Measurements from ENCODE around the gene EXOC1L.

Gene EXOC1L

DNA sequence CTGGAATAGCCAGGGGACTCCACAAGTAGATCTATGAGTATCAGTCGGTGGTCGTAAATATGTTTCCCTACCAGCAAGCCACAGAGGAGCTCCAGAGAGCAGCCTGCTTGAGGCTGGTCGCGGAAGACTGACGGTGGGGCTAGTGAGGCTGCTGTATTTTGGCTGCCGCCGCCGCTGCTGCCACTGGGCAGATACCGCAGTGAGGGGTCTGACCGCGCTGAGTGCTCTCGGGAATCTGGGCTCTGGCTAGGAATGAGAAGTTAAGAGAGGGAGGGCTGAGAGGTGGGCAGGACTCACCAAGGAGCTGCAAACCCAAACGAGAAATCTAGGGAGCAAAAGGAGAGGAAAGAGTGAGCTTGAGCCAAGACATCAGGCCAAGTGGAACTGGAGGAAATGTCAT lies at the start of gene EXOC1L:
EXOC1L (plus strand) TSS at position 157 of the 400 bp plus-strand sequence; CDS start at position 394, 237 bp downstream.
- DNase-seq (ENCODE audit: low spot score), result no peak

- DNase-seq (ENCODE audit: low spot score), result no peak
Observed at GRCh38 chr4:55770662-55771061, 48.9 kb upstream of the EXOC1L start.

DNA sequence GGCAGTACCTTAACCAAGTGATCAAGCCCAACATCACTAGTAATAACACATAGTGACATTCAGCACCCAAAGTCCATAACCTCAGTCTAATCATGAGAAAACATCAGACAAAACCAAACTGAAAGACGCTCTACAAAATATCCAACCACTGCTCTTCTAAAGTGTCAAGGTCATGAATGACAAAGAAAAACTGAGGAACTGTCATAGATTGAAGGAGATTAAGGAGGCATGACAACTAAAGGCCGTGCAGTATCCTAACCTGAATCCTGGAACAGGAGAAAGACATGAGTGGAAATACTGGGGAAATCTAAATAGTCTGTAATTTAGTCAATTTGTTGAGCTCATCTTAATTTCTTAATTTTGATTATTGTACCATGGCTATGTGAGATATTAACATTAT lies 38.2 kb upstream of the EXOC1L start:
- DNase-seq (ENCODE audit: low spot score), result no peak

DNA sequence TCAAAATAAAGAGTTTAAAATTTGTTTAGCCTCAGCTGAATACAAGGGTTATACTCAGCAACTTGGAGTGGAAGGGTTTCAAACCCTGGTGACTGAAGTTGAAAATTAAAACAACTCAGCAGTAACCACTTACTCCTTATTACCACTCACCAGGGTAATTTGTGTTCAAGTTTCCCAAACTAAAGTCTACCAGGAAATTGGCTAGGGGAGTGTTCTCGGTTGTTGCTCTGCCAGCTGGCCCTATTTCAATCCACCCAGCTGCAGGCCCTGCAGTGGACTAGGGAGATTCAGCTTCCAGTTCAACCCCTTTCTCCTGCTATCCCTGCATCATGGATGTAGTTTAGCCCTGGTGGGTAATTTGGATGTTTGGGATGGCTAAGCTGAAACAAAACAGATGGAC lies 37.8 kb upstream of the EXOC1L start:
- DNase-seq (ENCODE audit: low spot score), result no peak

GRCh38 chr4:55783584-55783983 lies 36.0 kb upstream of the EXOC1L start:
- no peak for DNase-seq (ENCODE audit: low spot score)

GRCh38 chr4:55784747-55785146 lies 34.8 kb upstream of the EXOC1L start:
- DNase-seq (ENCODE audit: low spot score), result no peak

DNA sequence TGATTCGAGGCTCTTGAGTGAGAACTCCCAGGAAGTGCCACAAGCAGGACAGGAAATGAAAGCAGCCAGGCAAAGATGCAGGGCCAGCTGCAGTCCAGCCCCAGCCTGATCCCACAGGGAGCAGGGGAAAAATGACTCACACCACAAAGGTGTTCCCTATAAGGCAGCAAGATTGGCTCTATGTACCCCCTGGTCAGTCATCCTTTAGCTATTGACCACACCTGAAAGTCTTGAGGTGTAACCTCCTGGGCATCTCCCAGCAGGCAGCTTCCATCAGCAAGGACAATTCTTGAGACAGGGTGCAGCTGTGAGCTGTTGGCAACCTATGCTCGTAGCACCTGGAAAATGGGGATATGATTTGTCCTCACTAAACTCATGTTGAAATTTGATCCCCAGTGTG lies 27.9 kb upstream of the EXOC1L start:
- DNase-seq (ENCODE audit: low spot score), result no peak

DNA sequence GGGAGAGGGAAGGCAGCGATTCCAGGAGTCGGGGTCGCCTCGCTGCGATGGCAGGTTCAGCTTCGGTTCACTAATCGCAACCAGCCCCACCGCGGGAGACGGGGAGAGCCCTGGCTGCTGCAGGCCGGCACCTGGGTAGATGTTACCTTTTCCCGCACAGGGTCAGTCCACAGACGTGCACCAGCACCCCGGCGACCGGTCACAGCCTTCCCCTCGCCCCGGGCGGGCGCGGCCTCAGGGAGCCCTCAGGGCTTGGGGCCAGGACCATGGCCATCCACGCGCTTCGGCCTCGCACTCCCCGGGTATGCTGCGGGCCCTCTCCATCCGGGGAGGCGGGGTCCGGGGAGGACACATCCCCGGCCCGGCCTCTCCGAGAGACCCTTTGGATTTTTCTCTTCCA lies 26.1 kb upstream of the EXOC1L start:
- no peak for DNase-seq (ENCODE audit: low spot score)

DNA sequence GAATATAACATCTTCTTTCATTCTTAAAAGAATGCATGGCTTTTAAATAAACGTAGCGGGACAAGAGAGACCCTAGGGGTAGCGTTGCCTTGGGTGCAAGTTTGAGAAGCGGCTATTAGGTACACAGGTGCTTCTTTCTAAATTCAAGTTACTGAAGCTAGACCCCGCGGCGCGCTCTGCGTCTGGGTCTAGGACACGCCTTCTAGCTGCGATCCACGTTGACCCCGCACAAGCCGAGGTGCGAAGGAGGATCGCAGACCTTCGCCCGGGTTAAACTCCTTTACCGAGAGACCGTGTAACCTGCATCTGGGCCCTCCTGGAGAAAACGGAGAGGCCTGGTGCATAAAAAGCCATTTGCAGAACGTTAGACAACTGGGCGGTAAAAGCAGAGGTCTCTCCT lies 25.5 kb upstream of the EXOC1L start:
- no peak for DNase-seq (ENCODE audit: low spot score)

DNA sequence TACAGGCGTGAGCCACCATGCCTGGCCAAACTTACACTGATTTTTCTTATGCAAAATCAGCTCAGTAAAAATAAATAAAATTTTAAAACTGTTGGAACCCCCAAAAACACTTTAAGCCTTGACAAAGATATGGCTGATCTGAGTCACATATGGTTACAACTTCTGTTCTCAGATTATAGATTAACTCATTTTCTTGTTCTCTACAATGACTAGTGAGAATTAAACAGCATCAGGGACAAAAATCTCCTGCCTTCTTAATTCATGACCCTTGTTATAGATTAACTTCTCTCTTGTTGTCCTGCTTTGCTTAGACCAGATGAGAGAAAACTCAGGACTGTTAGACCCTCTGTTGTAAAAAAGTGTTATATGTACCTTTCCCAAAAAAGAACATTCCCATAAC lies 24.2 kb upstream of the EXOC1L start:
- no peak for DNase-seq (ENCODE audit: low spot score)

GRCh38 chr4:55801498-55801897 lies 18.1 kb upstream of the EXOC1L start:
- DNase-seq (ENCODE audit: low spot score), result no peak

GRCh38 chr4:55807556-55807955 lies 12.0 kb upstream of the EXOC1L start:
- DNase-seq (ENCODE audit: low spot score), result no peak

GRCh38 chr4:55808186-55808585 lies 11.4 kb upstream of the EXOC1L start:
- no peak for DNase-seq (ENCODE audit: low spot score)

GRCh38 chr4:55808632-55809031 lies 11.0 kb upstream of the EXOC1L start:
- DNase-seq (ENCODE audit: low spot score), result no peak

DNA sequence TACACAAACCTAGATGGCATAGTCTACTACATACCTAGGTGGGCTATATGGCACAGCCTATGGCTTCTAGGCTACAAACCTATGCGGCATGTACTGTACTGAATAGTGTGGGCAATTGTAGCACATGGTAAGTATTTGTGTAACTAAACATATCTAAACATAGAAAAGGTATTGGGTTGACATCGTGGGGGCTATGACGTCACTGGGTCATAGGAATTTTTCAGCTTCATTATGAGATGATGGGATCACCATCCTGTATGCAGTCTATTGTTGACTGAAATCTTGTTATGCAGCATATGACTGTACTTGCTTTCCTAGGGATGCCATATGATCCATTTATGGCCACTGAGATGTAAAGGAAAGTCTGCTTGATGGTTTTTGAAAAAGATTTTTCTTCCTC lies 1.9 kb upstream of the EXOC1L start:
- no peak for DNase-seq (ENCODE audit: low spot score)

DNA sequence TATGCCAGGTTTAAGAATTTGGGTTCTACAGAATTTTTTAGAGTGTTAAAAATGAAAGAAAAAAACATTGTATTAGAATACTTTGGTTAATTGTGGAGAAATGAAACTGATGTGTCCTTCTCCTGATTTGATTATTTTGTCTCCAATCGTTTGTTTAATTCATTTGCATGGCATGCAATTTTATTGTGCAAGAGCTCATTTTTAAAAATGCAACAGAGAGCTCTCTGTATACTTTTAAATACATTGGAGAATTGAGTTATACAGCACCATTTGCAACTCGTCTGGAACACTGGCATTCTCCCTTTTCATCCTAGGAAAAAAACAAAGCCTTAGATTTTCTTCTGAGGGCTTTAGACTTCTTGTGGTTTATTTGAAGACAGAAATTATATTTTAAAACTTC lies 689 bp downstream of the EXOC1L start:
- DNase-seq (ENCODE audit: low spot score), result no peak

GRCh38 chr4:55822329-55822728 lies 2.7 kb downstream of the EXOC1L start:
- DNase-seq (ENCODE audit: low spot score), result no peak

DNA sequence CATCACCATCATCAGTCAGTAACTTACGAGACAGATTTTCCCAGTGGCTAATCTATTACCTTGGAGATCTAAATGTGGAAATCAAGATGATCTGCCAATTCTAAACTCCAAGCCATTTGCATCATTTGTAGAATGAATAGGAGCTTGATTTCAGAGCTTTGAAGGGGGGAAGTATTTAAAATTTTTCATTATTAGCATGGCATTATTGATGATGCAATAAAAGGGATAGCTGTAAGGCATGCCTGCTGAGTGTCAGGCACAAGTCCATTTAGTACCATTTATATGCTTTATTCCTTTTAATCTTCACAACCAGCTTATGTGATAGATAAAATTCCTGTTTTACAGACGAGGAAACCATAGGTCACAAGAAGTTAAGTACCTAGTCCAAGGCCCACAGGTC lies 5.3 kb downstream of the EXOC1L start:
- DNase-seq (ENCODE audit: low spot score), result no peak

DNA sequence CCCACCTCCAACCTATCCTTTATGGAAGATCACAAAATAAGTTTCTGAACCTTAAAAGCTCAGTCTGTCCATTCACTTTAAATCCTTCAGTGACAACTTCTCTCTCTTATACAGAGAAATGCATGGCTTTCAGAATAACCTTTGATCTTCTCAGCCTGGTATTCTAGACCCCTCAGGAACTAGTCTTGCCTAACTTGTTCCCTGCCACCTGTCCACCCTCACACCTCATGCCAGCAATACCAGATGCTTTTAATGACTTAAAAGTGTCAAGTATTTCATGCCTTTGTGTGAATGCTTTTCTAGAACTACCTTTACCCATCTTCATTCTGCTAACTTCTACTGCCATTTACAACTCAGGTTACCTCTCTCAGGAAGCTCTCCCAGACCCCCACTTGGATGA lies 7.4 kb downstream of the EXOC1L start:
- no peak for DNase-seq (ENCODE audit: low spot score)

GRCh38 chr4:55827582-55827981 lies 8.0 kb downstream of the EXOC1L start:
- DNase-seq (ENCODE audit: low spot score), result no peak

DNA sequence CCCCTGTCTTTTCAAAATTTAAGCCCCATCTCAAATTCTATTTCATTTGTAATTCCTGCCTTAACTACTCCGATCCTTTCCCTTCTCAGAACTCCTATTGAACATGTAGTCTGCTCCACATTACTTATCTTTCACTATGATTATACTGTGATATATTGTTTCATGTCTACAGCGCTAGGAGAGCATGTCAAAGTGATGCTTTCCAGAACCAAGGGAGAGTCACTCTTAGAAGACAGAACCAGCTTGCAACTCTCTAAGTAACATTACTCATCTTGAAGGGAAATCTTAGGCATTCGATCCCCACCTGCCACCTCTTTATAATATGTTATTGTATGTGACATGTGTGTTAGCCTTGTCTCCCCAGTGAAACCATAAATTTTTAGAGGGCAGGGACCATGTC lies 10.5 kb downstream of the EXOC1L start:
- no peak for DNase-seq (ENCODE audit: low spot score)

DNA sequence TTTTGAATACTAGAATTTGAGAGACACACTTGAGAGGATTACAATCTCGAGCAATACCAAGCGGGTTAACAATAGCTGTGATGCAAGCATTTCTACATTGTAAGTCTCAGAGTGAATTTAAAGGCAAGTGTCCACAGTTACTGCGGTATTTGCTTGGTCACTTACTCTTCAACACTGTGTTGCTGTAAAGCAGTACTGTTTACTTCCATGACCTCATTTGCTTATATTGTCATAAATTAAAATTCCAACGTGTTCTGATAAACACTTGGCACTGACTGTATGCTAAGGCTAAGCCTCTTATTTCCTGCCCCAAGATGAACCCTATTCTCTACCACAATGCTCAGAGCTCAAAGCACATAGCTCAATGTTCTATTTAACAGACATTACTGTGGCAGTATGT lies 11.1 kb downstream of the EXOC1L start:
- DNase-seq (ENCODE audit: low spot score), result peak; percentile 33

DNA sequence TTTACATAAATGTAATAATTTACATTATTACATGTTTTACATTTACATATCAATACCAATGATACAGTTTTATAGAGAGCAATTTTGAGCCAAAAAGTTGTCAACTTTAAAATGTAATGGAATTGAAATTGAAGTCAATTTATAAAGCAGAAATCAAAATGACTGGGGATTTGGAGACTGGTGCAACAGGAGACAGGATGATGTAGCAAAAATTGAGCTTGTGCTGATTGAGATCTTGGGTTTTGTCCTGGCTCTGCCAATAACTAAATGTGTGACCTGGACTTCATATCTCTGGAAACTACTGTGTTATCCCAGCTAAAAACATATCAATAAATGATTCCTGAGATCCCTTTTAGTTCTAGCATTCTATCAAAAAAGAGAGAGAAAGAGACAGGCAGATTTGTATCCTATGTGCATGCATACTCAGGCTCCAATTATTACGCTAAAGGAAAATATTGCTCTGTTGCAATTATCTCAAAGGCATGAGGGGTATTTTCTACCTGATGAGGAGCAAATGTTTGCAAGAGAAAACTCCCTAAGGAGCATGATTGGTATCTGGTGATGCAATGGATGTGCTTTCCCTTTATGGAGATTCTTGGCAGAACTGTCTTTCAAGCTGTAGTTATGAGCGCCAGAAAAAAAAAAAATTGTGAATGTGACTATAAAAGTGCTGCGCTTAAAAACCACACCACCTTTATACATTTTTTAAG lies 14.7 kb downstream of the EXOC1L start:
- DNase-seq (ENCODE audit: low spot score), result no peak

DNA sequence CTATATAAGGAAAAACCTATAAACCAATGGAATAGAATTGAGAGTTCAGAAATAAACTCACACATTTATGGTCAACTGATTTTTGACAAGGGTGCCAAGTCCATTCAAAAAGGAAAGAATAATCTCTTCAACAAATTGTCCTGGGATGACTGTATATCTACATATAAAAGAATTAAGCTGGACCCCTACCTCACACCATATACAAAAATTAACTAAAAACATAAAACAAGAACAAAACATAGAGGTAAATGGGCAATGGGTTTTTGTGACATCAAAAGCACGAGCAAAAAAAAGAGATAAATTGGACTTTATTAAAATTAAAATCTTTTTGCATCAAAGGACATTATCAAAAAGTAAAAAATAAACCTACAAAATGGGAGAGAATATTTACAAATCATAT lies 18.3 kb downstream of the EXOC1L start:
- DNase-seq (ENCODE audit: low spot score), result no peak

DNA sequence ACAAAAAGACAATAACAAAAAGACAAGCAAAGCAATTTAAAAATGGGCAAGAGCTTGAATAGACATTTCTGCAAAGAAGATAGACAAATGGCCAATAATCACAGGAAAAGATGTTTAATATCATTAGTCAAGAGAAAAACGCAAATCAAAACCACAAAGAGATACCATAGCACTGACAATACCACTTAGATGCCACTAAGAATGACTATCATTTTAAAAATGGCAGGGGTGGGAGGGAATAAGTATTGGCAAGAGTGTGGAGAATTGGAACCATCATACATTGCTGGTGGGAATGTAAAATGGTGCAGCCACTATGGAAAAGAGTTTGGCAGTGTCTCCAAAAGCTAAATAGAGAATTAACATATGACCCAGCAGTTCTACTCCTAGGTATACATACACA lies 18.8 kb downstream of the EXOC1L start:
- DNase-seq (ENCODE audit: low spot score), result no peak

Data from D341Med (cell line).